ENCODE results near the gene CNNM4. TPM values are rescaled to one million over a fixed set of nuclear protein-coding genes. Genes with fewer than 3 reads are reported as not detected.

The CNNM4 gene
- total and polyA plus RNA-seq, 2 of the 4 experiments (the other 2 are of a cell fraction), result 2.0 to 4.1 TPM

DNA sequence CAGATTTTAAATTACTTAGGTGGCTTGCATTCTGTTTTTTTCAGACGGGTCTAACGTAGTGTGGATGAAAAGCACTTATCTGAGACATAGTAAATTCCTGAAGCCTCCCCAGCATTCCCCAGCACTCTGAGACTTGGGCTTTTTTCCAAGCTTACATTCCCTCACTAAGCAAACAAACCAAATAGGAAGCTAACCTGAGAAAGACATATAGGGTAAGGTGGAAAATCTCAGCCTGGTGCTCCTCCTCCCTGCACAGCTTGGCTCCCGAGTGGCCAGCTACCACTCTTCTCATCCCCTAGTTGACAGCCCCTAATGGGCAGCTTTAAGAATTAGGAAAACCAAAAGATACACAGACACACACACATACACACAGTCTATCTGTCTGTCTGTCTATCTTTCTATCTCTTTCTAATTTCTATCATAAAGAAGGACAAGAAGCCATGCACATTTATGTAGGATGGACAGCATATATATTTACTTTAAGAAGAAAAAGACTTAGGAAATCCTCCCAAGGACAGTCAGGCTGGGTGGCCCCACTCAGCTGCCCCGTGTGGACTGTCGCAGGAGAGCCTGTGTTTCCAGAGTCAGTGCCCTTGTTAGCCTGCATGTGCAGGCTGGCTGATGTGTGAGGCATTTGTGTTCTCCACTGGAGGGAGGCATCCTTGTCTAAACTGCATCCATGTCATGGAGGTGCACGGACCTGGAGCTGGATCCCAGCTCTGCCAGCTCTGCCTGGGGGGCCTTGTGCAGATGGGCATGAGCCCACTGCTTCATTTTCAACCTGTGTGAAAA, 63.6 kb downstream of the CNNM4 start (continued):
- TF ChIP-seq RCOR1 (IDR thresholded peaks at IDR 0.05; ENCODE audit: insufficient replicate concordance, low read length), result no peak

DNA sequence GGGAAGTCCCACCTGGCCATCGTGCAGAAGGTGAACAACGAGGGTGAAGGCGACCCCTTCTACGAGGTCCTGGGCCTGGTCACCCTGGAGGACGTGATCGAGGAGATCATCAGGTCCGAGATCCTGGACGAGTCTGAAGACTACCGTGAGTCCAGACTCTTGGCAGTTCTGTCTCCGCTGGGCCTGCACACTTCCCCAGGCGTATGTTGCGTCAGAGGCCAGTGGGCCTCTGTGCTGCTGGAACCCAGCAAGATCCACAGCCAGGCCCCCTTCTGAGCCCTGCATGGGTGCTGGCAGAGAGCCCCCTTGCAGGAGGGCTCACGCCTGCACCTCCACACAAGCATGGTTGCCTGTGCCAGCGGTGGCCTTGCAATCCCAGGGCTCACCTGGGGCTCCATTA, 64.4 kb downstream of the CNNM4 start:
- 92% methylated on average over 10 of the region's 14 CpGs; no CpG with 5 or more reads in 1 of the 2 experiments for WGBS, 2 experiments (ENCODE audit: extremely low coverage in 2 of 2, insufficient read length in 1 of 2)
- Histone ChIP-seq H3K9me3 (ENCODE audit: control insufficient read depth, insufficient read depth, low read length) (no peaks in the 10 kb centered on the region), H3K23ac (ENCODE audit: low read depth, low read length) (no peak overlapping the region), H3K9ac (ENCODE audit: low read depth, low read length) (no peak overlapping the region), H3K4me1 (ENCODE audit: control insufficient read depth, insufficient read depth, low read length) (peaks cover 8% of the 10 kb centered on the region; the same call in 1 of the 2 replicates), H3K36me3 (ENCODE audit: control insufficient read depth, insufficient read depth, low read length) (peaks cover 26% of the 10 kb centered on the region), H3K27ac (ENCODE audit: insufficient read depth, low read length) (no peak overlapping the region), H4K91ac (ENCODE audit: insufficient read depth, low read depth, low read length) (no peak overlapping the region), H2AFZ (replicated peaks; ENCODE audit: low read length, poor library complexity) (no peak overlapping the region), H2BK15ac (ENCODE audit: low read depth, low read length) (no peak overlapping the region), H3K18ac (ENCODE audit: low read depth, low read length) (no peak overlapping the region), H3K4me3 (ENCODE audit: insufficient read depth, low read depth, low read length) (no peak overlapping the region), H3K79me1 (ENCODE audit: low read depth in 1 of 2, low read length in 2 of 2) (peaks cover 16 to 36% of the 10 kb centered on the region in 2 experiments), H2BK120ac (ENCODE audit: low read depth, low read length) (no peak overlapping the region), H2AK9ac (replicated peaks; ENCODE audit: low read depth, low read length, poor library complexity) (no peak overlapping the region), H2BK20ac (ENCODE audit: low read depth, low read length) (no peak overlapping the region), H3K4ac (ENCODE audit: low read depth, low read length) (no peak overlapping the region), H4K20me1 (ENCODE audit: insufficient read depth, low read length) (peaks cover 32% of the 10 kb centered on the region), H3K4me2 (ENCODE audit: low read depth, low read length) (no peak overlapping the region), H3K14ac (replicated peaks; ENCODE audit: low read depth, low read length) (no peak overlapping the region), H3K9me1 (ENCODE audit: insufficient read depth, low read length) (peaks cover 12% of the 10 kb centered on the region; the same call in 1 of the 2 replicates), H4K5ac (ENCODE audit: low read depth, low read length) (no peak overlapping the region), H3K27me3 (ENCODE audit: control insufficient read depth, insufficient read depth, low read length) (no peaks in the 10 kb centered on the region), H4K8ac (ENCODE audit: low read depth in 2 of 2, low read length in 2 of 2) (no peak overlapping the region), H2AK5ac (ENCODE audit: low read depth, low read length) (0 out of 2 replicates have a peak overlapping the region, but pooled peaks have one; percentile 1), H3K56ac (ENCODE audit: extremely low read depth, insufficient read depth, low read length) (no peak overlapping the region), H2BK5ac (ENCODE audit: low read depth, low read length, poor library complexity, severe bottlenecking) (no peak overlapping the region)
- ChIA-PET CTCF (interaction anchor here (1.0 kb wide), 1 partner anchor 14 kb away, joined by 3 read pairs; no protein-coding TSS in a partner anchor), POLR2A (ENCODE audit: unreplicated experiment) (no interaction called here)
- in situ Hi-C loops (cut with MboI; ENCODE audit: low sequenced_read_pairs) (no loop called here), dilution Hi-C loops (cut with HindIII; ENCODE audit: low sequenced_read_pairs, unreplicated experiment) (no loop called here), intact Hi-C loops (cut with micrococcal nuclease) (no loop called here)
- DNase-seq, result no peak
- BruUV-seq (replicated peaks), result no TSS peak
- TF ChIP-seq, protein P1, sequence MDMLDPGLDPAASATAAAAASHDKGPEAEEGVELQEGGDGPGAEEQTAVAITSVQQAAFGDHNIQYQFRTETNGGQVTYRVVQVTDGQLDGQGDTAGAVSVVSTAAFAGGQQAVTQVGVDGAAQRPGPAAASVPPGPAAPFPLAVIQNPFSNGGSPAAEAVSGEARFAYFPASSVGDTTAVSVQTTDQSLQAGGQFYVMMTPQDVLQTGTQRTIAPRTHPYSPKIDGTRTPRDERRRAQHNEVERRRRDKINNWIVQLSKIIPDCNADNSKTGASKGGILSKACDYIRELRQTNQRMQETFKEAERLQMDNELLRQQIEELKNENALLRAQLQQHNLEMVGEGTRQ (IDR thresholded peaks at IDR 0.05; ENCODE audit: low read depth, low read length), result no peak
- TF ChIP-seq, protein P2, sequence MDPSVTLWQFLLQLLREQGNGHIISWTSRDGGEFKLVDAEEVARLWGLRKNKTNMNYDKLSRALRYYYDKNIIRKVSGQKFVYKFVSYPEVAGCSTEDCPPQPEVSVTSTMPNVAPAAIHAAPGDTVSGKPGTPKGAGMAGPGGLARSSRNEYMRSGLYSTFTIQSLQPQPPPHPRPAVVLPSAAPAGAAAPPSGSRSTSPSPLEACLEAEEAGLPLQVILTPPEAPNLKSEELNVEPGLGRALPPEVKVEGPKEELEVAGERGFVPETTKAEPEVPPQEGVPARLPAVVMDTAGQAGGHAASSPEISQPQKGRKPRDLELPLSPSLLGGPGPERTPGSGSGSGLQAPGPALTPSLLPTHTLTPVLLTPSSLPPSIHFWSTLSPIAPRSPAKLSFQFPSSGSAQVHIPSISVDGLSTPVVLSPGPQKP (IDR thresholded peaks at IDR 0.05; ENCODE audit: borderline replicate concordance, low read depth, low read length), result no peak
- TF ChIP-seq CHD1 (IDR thresholded peaks at IDR 0.05; ENCODE audit: low read depth, low read length), result no peak
- ATAC-seq (ENCODE audit: low read depth), result no peak
